Cortex of kidney (tissue), 1 donor: ENCODE results near the gene ATF6B.

ENCODE experiments used
- DNase-seq: peaks from one replicate; lab custom pipeline; 2025; lab: John Stamatoyannopoulos, UW

ATF6B gene

GRCh38 chr6:32131439-32131948 lies 3.4 kb upstream of the ATF6B start:
- DNase-seq = no peak

DNA sequence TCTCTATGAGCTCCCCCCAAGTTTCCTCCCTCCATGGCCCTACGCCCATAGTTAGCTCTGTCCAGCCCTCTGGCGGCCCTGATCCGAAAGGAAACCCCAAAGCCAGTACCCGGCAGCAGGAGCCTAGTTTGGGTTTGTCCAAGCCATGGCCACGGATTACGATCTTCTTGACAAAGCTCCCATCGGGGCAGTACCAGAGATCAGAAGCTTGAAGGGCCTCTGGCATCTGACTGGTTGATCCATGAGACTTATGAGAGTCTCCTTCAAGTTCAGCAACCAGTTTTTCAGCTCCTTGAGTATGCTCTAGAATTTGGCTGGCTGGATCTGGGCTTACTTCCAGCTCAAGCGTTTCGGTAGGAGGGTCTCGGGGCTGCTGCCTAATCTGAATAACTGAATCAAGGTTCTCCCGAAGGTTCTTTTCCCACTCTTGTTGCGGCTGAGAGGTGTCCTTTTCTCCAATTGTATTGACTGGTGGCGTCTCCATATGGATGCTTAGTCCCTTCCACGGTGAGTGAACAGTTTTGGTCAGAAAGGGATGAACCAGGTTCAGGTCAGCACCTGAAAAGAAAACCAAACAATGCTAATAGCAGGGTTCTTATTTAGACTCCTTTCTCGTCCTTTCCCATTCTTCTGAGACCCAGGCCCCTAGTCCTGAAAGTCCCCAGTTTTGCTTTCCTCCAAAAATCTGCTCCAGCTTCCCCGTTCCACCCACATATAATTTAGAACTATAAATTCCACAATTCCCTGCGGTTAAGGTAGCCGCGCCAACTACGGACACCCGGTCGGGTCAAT lies 1.4 kb upstream of the ATF6B start:
- DNase-seq = no peak

DNA sequence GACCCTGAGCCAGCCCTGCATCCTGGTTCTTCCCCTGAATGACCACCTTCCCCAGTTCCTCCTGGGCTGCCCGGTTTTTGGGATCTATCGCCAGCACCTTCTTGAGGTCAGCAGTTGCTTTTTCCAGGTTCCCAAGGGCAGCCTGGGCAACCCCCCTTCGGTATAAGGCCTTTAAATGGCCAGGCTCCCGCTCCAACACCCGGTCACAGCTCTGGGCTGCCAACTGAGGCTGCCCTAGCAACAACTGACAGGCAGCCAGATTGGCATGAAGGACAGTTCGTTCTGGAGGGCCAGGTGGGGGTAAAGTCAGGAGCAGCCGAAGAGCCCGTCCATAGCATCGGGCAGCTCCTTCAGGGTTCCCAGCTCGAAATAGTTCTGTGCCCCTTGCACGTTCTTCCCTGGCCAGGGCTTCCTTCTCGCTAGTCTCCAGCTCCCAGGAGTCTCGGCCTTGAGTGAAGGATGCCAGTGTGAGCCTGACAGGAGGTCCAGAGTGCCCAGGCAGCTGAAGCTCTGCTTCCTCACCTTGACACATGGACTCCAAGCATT lies 778 bp upstream of the ATF6B start:
- no peak for DNase-seq

GRCh38 chr6:32127409-32127716 lies 683 bp downstream of the ATF6B start:
- no peak for DNase-seq

DNA sequence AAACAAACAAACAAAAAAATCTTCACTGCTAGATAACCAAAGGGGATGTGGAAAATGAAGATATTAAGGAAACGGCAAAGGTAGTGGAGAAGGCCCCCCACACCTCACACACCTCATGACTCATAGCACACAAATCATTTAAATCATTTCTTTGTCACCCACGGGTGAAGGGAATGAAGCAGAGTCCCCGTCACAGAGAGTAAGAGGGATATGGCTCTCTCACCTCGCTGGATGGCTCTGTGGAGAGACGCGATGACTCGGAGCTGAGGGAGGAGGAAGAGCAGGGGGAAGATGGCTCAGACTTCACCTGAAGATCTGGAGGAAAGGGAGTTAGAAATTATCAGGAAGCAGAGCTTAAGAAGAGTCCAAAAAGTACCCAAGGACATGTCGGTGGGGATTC lies 1.2 kb downstream of the ATF6B start:
- DNase-seq = no peak

- DNase-seq = no peak
Observed at GRCh38 chr6:32123681-32124080, 4.4 kb downstream of the ATF6B start.

- no peak for DNase-seq
Observed at GRCh38 chr6:32120573-32121059, 7.4 kb downstream of the ATF6B start.

DNA sequence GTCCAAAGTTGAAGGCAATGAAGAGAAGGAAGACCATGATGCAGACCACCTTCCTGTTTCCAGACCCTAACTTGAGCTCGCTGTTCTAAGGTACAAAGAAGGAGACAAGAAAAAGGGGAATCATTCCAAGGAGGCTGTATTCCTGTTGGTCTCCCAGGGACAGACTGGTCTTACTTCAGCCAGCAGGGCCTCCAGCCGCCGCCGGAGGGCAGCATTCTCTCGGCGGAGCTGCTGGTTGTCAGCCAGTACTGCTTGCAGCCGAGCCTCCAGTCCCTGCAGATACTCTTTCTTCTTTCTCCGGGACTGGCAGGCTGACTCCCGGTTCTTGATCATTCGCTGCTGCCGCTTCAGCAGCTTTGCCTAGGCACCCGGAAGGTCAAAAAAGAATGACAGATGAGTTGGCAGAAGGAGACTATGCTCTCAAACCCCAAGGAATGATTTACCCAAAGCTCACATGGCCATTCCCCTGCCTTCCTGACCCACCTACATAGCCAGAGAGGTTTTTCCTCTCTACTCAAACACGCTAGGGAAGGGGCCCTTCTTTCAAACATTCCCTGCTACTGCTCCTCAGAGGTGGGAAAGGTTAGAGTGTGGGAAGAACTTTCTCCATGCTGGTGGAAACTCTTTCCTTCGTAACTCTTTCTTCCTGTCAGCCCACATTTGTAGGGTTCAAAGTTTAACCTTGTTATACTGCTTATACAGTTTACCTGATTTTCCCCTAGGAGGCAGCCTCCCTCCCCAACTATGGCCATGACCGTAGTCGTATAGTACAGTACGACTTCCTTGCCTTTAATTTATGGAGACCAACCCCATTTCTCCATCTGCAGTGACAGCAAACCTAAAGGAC lies 9.0 kb downstream of the ATF6B start:
- no peak for DNase-seq

DNA sequence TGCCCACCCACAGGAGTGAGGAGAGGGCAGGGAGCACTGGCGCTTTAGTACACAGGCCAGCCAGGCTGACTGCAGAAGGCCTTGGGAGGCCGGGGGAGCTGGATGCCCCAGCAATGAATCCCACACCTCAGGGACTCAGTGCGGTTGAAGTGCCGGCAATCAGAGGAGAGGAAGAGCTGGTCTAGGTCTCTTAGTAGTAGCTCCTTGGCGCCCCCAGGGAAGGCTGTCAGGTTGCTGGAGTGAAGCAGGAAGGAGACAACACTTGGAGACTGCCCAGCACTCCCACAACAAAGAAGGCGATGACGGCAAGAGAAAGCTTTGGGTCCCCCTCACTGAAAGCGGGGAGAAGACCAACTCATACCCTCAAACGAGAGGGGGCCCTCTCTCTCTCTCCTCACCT lies 10.6 kb downstream of the ATF6B start:
- no peak for DNase-seq

- DNase-seq = no peak
Observed at GRCh38 chr6:32116674-32117073, 11.4 kb downstream of the ATF6B start.

DNA sequence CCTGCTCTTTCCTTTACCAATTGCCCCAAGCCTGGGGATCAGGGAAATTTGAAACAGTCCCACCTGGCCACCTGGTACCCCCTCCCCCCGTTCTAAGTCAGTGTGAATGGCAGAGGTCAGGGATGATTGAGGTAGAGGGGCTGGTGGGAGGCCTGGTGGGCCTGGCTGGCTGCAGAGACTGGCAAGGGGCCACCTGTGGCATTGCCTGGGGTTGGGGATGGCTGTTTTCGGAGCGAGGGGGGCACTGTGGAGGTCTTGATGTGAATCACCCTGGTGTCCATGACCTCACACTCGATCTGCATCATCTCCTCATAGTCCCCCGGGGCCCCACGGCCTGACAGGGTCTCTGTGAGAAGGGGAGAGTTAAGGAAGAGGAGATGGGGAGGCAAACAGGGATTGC lies 12.4 kb downstream of the ATF6B start:
- DNase-seq = no peak

- DNase-seq = no peak
Observed at GRCh38 chr6:32114796-32115195, 13.2 kb downstream of the ATF6B start.

DNA sequence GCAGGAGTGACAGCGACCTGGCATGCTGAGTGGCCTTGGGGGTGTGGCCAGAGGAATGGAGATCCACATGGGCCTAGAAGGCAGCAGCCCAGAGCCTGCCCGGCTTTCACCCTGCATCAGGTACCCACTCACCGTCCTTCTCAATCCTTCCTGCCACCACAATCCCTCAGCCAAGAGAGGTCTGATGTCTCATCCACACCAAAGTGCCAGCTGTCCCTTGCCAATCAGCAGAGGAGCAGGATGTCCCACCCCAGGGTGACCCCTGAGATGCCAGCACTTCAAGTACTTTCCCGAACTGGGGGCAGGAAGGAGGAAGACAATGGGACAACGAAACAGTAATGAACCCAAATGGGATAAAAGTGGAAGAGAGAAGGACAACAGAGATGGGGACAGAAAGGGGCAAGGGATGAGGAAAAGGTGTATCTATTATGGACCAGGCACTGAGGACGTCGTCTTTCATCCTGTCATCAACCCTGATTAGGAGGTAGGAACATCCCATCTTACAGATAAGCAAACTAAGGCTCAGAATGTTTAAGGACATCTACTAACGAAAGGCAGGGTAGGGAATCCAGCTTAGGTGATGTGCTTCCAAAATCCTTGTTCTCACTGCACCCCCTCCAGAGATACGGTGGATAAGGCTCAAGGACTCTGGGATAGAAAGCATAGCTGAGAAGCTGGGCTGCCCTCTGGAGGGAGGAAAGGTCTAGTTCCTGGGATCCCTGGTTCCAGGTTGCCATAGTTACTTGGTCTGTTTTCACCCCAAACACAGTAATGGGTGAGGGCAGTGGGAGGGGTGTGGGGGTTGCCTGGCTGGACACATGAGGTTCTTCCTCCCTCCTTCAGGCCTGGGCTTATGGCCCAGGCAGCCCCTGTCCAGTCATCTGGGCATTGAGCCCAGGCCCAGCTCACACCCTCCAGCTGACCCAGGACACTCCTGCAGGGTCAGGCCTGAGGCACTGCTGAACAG lies 14.4 kb downstream of the ATF6B start:
- DNase-seq = no peak

DNA sequence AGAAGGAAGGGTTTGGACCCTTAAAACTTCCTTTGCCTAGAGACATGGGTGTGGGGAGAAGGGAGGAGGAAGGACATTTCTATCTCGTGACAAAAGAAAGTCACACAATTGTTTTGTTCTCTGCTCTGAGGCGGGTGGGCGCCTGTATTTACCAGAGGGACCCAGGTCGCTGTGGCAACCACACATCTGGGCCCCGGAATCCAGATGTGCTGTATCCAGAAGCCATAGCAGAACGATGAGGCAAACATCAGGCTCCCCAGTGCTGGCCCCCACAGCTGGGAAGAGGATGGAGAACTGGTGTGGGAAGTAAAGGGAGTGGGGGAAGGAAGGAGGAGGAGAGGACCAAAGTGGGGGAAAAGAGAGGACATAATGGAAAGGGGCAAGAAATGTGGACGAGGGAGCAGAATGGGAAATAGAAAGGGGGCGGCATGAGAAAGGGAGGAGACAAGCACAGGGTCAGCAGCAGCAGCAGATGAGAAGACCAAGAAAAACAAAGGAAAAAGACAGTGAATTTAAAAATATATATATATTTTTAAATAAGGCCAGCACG lies 15.5 kb downstream of the ATF6B start:
- DNase-seq = no peak

GRCh38 chr6:32111424-32112066 lies 16.5 kb downstream of the ATF6B start:
- DNase-seq = no peak

DNA sequence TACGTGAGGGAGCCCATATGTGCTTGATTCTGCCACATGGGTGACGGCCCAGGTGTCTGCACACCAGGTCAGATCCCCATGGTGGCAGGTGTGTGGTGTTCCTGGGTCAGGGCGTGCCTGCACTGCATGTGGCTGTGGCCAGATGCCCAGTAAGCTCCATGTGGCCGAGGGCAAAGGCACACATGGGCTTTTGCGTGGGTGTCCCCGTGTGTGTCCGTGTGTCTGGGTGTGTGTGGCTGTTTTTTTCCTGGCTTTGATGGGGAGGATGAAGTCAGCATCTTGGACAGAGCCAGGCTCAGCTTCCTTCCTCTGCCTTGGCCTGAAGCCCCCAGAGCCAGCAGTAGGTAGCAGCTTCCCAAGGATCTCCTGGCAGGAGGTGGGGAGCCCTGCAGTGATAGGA lies 17.4 kb downstream of the ATF6B start:
- DNase-seq = no peak

GRCh38 chr6:32109765-32110160 lies 18.3 kb downstream of the ATF6B start:
- DNase-seq = no peak

- DNase-seq = no peak
Observed at GRCh38 chr6:32109114-32109764, 18.8 kb downstream of the ATF6B start, which contains the start of gene TNXB. Gene TNXB, minus strand, starts transcription at chr6:32109338. Its CDS starts 11,140 bp downstream, at chr6:32098198.

GRCh38 chr6:32108727-32109113 lies 19.3 kb downstream of the ATF6B start:
- DNase-seq = no peak

DNA sequence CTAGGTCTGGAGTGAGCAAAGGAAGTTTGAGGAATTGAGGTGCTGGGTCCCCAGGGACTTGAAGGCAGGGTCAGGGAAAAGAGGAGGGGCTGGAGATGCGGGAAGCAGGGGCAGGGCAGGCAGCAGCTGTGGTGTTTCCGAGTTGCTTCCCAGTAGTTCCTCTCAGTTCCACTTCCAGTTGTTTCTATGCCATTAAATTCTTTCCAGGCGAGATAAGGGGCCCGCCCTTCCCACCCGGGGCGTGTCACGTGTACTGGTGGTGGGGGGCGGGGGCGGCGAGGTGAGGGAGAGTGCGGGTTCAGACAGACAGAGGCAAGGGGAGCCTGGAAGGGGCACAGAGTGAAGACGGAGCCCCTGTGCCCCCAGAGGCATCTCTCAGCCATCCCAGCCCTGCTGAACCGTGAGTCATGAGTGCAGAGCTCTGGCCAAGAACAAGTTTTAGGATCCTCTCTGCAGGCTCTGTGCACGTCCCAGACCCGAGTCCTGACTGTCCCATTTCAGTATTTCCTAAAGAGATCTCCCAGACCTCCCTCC lies 19.9 kb downstream of the ATF6B start:
- no peak for DNase-seq
